Left ventricle myocardium inferior (tissue), 1 donor: ENCODE results near the gene ADSS1. TPM values are rescaled to one million over a fixed set of nuclear protein-coding genes. Genes with fewer than 3 reads are reported as not detected.

Experiments used
- DNase-seq: peaks from one replicate; pipeline ENCODE4 v3.0.0-alpha.2; 2020
- H3K27ac ChIP-seq: fragments of 200-600 bp; replicated peaks from 2 replicates; pipeline ENCODE4 v1.8.0; 2021
- H3K27me3 ChIP-seq: fragments of 200-600 bp; 2 replicates; pipeline ENCODE4 v1.8.0; 2021; ENCODE audit warnings: low read depth
- H3K36me3 ChIP-seq: fragments of 200-600 bp; 2 replicates; pipeline ENCODE4 v1.8.0; 2021
- H3K4me1 ChIP-seq: fragments of 200-600 bp; 2 replicates; pipeline ENCODE4 v1.8.0; 2021
- H3K4me3 ChIP-seq: fragments of 200-600 bp; 2 replicates; pipeline ENCODE4 v1.8.0; 2021; ENCODE audit warnings: mild to moderate bottlenecking, moderate library complexity
- H3K9me3 ChIP-seq: fragments of 200-600 bp; replicated peaks from 2 replicates; pipeline ENCODE4 v1.8.0; 2021
- CTCF ChIP-seq: fragments of 200-600 bp; IDR thresholded peaks from 2 replicates; pipeline ENCODE4 v1.8.0; 2021; ENCODE audit warnings: antibody characterized with exemption, mild to moderate bottlenecking, borderline replicate concordance
- intact Hi-C: fragments of 100-400 bp; cut with micrococcal nuclease; formaldehyde crosslinking; loops from one replicate; pipeline ENCODE4 v1.11.0; 2022
- total RNA-seq: library from RNA; stranded (reverse); fragmentation: NEBNext Ultra II Directional; extraction: Animal tissue kit (Norgen Biotek cat#: 25700); gene quantifications from one replicate; pipeline ENCODE4 v1.2.1, GENCODE V29; 2021
- donor health status: DM: no; HTN: yes; CAD: no; lungs with severe emphysema.

ADSS1 gene
- total RNA-seq, 1 donor from 2014 or later = 218 TPM

- H3K4me3 ChIP-seq = no peak overlapping the region
- H3K27ac ChIP-seq = no peak overlapping the region
- H3K36me3 ChIP-seq = peaks cover 70% of the 10 kb centered on the region
- H3K9me3 ChIP-seq = no peaks in the 10 kb centered on the region
- peaks cover 6% of the 10 kb centered on the region for H3K4me1 ChIP-seq
- DNase-seq = no peak
- no peak for TF ChIP-seq CTCF
- no peaks in the 10 kb centered on the region for H3K27me3 ChIP-seq
- intact Hi-C loops = no loop called here
These were observed 19.7 kb downstream of the ADSS1 start for GRCh38 chr14:104743461-104744380.

GRCh38 chr14:104744484-104744883, 20.5 kb downstream of the ADSS1 start:
- Histone ChIP-seq H3K36me3 (peaks cover 64% of the 10 kb centered on the region), H3K27ac (no peak overlapping the region), H3K27me3 (no peaks in the 10 kb centered on the region), H3K4me1 (peaks cover 14% of the 10 kb centered on the region), H3K9me3 (no peaks in the 10 kb centered on the region), H3K4me3 (no peak overlapping the region)
- intact Hi-C loops = no loop called here
- DNase-seq = no peak
- TF ChIP-seq CTCF = no peak

- Histone ChIP-seq H3K27me3 (no peaks in the 10 kb centered on the region), H3K27ac (no peak overlapping the region), H3K4me1 (peaks cover 14% of the 10 kb centered on the region), H3K36me3 (peaks cover 55% of the 10 kb centered on the region), H3K4me3 (no peak overlapping the region), H3K9me3 (no peaks in the 10 kb centered on the region)
- no peak for DNase-seq
- intact Hi-C loops = no loop called here
- no peak for TF ChIP-seq CTCF
These were observed 21.4 kb downstream of the ADSS1 start for GRCh38 chr14:104745431-104745830.

DNA sequence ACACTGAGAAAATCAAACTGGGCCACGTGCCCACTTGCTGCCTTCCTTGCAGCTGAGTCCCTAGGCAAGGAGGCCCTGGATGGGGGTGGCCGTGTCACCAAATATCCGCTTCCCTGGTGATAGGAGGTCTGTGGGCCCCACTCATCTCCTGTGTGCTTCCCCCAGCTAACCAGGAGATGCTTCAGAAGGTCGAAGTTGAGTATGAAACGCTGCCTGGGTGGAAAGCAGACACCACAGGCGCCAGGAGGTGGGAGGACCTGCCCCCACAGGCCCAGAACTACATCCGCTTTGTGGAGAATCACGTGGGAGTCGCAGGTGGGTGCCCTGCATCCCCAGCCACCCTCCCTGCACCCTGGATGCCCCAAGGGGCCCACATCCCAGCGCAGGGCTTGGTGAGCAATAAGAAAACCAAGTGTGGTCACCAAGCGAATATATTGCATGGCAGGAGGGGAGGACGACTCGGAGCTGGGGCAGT, 22.1 kb downstream of the ADSS1 start:
- H3K9me3 ChIP-seq = no peaks in the 10 kb centered on the region
- H3K27ac ChIP-seq = peak overlapping the region; percentile 7
- H3K4me3 ChIP-seq = no peak overlapping the region
- intact Hi-C loops = no loop called here
- no peaks in the 10 kb centered on the region for H3K27me3 ChIP-seq
- no peak for TF ChIP-seq CTCF
- H3K4me1 ChIP-seq = peaks cover 14% of the 10 kb centered on the region
- peaks cover 49% of the 10 kb centered on the region for H3K36me3 ChIP-seq
- DNase-seq = no peak

DNA sequence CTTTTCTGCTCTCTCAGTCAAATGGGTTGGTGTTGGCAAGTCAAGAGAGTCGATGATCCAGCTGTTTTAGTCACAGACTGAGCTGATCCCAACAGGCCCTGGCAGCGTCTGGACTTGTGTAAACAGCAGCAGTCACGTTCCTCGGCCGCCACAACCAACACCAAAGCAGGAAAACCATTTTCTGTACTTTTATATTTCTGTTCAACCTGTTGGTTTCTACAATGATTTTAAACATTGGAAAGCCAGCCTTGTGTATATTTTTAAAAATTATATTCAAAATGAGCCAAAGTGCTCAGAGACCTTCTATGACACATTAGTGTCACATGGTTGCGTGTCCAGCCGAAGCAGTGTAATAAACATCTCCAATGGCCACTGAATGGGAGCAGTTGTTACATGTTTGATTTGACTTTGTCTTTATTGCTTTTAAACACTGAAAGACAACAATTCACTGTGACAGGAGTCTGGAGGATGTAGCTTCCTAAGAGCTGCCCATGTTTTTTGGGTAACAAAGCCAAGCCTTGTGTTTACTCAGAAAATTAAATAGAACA, 23.0 kb downstream of the ADSS1 start:
- intact Hi-C loops = no loop called here
- no peak for DNase-seq
- H3K27ac ChIP-seq = peak overlapping the region; percentile 7
- peaks cover 42% of the 10 kb centered on the region for H3K36me3 ChIP-seq
- H3K27me3 ChIP-seq = no peaks in the 10 kb centered on the region
- H3K4me1 ChIP-seq = peaks cover 18% of the 10 kb centered on the region
- H3K9me3 ChIP-seq = no peaks in the 10 kb centered on the region
- H3K4me3 ChIP-seq = no peak overlapping the region
- TF ChIP-seq CTCF = no peak
